ENCODE results near the gene MYBBP1A.

Gene MYBBP1A

GRCh38 chr17:4588391-4588790 is 33.2 kb upstream of the MYBBP1A start:
- Histone ChIP-seq H3K4me3 (ENCODE audit: low read length) (no peak overlapping the region), H3K9ac (ENCODE audit: low read length) (no peak overlapping the region), H3K4me1 (ENCODE audit: low read length) (no peaks in the 10 kb centered on the region), H3K4me2 (ENCODE audit: low read length) (no peak overlapping the region), H3K27me3 (ENCODE audit: low read depth, low read length) (no peaks in the 10 kb centered on the region), H4K20me1 (ENCODE audit: insufficient read depth, low read length) (no peaks in the 10 kb centered on the region), H3K79me2 (ENCODE audit: low read length) (no peaks in the 10 kb centered on the region), H2AFZ (ENCODE audit: low read depth, low read length) (no peak overlapping the region), H3K27ac (ENCODE audit: low read length) (no peak overlapping the region), H3K36me3 (replicated peaks; ENCODE audit: low read depth, low read length) (no peaks in the 10 kb centered on the region), H3K9me3 (ENCODE audit: insufficient read depth, low read length) (no peaks in the 10 kb centered on the region)
- no peak for TF ChIP-seq EZH2phosphoT487 (IDR thresholded peaks at IDR 0.05; ENCODE audit: low read depth)
- TF ChIP-seq CTCF (IDR thresholded peaks at IDR 0.05; ENCODE audit: low read depth, low read length), result no peak

- Histone ChIP-seq H3K4me3 (ENCODE audit: low read length) (no peak overlapping the region), H3K36me3 (replicated peaks; ENCODE audit: low read depth, low read length) (no peaks in the 10 kb centered on the region), H2AFZ (ENCODE audit: low read depth, low read length) (no peak overlapping the region), H4K20me1 (ENCODE audit: insufficient read depth, low read length) (no peaks in the 10 kb centered on the region), H3K9ac (ENCODE audit: low read length) (no peak overlapping the region), H3K4me2 (ENCODE audit: low read length) (no peak overlapping the region), H3K27ac (ENCODE audit: low read length) (no peak overlapping the region), H3K9me3 (ENCODE audit: insufficient read depth, low read length) (no peaks in the 10 kb centered on the region), H3K4me1 (ENCODE audit: low read length) (no peaks in the 10 kb centered on the region), H3K79me2 (ENCODE audit: low read length) (no peaks in the 10 kb centered on the region), H3K27me3 (ENCODE audit: low read depth, low read length) (no peaks in the 10 kb centered on the region)
- no peak for TF ChIP-seq EZH2phosphoT487 (IDR thresholded peaks at IDR 0.05; ENCODE audit: low read depth)
- TF ChIP-seq CTCF (IDR thresholded peaks at IDR 0.05; ENCODE audit: low read depth, low read length), result no peak
Observed at GRCh38 chr17:4587803-4588202, 32.6 kb upstream of the MYBBP1A start.

GRCh38 chr17:4587195-4587594 is 32.0 kb upstream of the MYBBP1A start:
- Histone ChIP-seq H3K27ac (ENCODE audit: low read length) (no peak overlapping the region), H3K9me3 (ENCODE audit: insufficient read depth, low read length) (no peaks in the 10 kb centered on the region), H3K36me3 (replicated peaks; ENCODE audit: low read depth, low read length) (no peaks in the 10 kb centered on the region), H3K4me3 (ENCODE audit: low read length) (no peak overlapping the region), H3K79me2 (ENCODE audit: low read length) (no peaks in the 10 kb centered on the region), H4K20me1 (ENCODE audit: insufficient read depth, low read length) (no peaks in the 10 kb centered on the region), H3K4me2 (ENCODE audit: low read length) (no peak overlapping the region), H3K9ac (ENCODE audit: low read length) (no peak overlapping the region), H3K27me3 (ENCODE audit: low read depth, low read length) (no peaks in the 10 kb centered on the region), H3K4me1 (ENCODE audit: low read length) (no peaks in the 10 kb centered on the region), H2AFZ (ENCODE audit: low read depth, low read length) (no peak overlapping the region)
- TF ChIP-seq EZH2phosphoT487 (IDR thresholded peaks at IDR 0.05; ENCODE audit: low read depth), result no peak
- TF ChIP-seq CTCF (IDR thresholded peaks at IDR 0.05; ENCODE audit: low read depth, low read length), result no peak

- Histone ChIP-seq H3K9me3 (ENCODE audit: insufficient read depth, low read length) (no peaks in the 10 kb centered on the region), H3K4me3 (ENCODE audit: low read length) (no peak overlapping the region), H3K9ac (ENCODE audit: low read length) (no peak overlapping the region), H2AFZ (ENCODE audit: low read depth, low read length) (no peak overlapping the region), H4K20me1 (ENCODE audit: insufficient read depth, low read length) (no peaks in the 10 kb centered on the region), H3K79me2 (ENCODE audit: low read length) (no peaks in the 10 kb centered on the region), H3K27ac (ENCODE audit: low read length) (no peak overlapping the region), H3K4me2 (ENCODE audit: low read length) (no peak overlapping the region), H3K4me1 (ENCODE audit: low read length) (no peaks in the 10 kb centered on the region), H3K36me3 (replicated peaks; ENCODE audit: low read depth, low read length) (no peaks in the 10 kb centered on the region), H3K27me3 (ENCODE audit: low read depth, low read length) (no peaks in the 10 kb centered on the region)
- TF ChIP-seq EZH2phosphoT487 (IDR thresholded peaks at IDR 0.05; ENCODE audit: low read depth), result no peak
- no peak for TF ChIP-seq CTCF (IDR thresholded peaks at IDR 0.05; ENCODE audit: low read depth, low read length)
Observed at GRCh38 chr17:4586043-4586442, 30.9 kb upstream of the MYBBP1A start.
